Measurements from ENCODE around the gene NMNAT3. TPM values are rescaled to one million over a fixed set of nuclear protein-coding genes. Genes with fewer than 3 reads are reported as not detected.

NMNAT3 gene
- total RNA-seq, 2 experiments from 2014 or later, result 0.15 TPM; not detected in 1

DNA sequence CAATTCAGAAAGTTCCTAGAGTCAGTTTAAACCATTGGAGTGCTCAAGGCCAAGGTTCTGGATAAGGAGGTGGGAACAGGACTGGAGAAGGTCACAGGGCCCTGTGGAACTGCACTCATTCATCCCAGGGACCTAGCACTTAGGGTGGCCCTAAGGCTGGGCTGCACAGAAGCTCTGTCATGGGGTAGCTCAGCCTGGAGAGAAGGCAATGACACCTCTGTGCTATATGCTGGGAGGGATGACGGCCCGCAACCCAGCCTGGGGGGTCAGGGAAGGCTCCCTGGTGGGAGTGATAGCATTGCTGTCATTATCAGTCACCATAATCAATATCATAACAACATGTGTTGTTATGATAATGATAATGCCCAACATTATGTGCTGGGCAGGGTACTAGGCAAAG is 151.6 kb downstream of the NMNAT3 start:
- Histone ChIP-seq H3K36me3 (ENCODE audit: insufficient read depth, low read length) (no peaks in the 10 kb centered on the region), H3K9me2 (ENCODE audit: insufficient read depth, low read length) (no peaks in the 10 kb centered on the region), H3K4me3 (ENCODE audit: low read depth, low read length, poor library complexity, severe bottlenecking) (no peak overlapping the region), H3K4me1 (ENCODE audit: insufficient read depth, low read length, poor library complexity, severe bottlenecking) (peaks cover 3% of the 10 kb centered on the region), H4K20me1 (ENCODE audit: insufficient read depth, low read length) (no peaks in the 10 kb centered on the region), H3K27ac (ENCODE audit: low read depth, low read length, poor library complexity, severe bottlenecking) (no peak overlapping the region), H3K4me2 (ENCODE audit: low read length) (no peak overlapping the region), H3K9me3 (ENCODE audit: low read length) (no peaks in the 10 kb centered on the region), H2AFZ (ENCODE audit: low read length) (no peak overlapping the region), H3K79me2 (ENCODE audit: insufficient read depth, low read depth, low read length) (no peaks in the 10 kb centered on the region)
- ChIA-PET POLR2A (no interaction called here), CTCF (ENCODE audit: unreplicated experiment) (no interaction called here)
- intact Hi-C loops (cut with micrococcal nuclease; ENCODE audit: unreplicated experiment), result no loop called here
- no peak for TF ChIP-seq EZH2phosphoT487 (IDR thresholded peaks at IDR 0.05; ENCODE audit: borderline replicate concordance, low read depth, low read length)
- TF ChIP-seq, protein P1, sequence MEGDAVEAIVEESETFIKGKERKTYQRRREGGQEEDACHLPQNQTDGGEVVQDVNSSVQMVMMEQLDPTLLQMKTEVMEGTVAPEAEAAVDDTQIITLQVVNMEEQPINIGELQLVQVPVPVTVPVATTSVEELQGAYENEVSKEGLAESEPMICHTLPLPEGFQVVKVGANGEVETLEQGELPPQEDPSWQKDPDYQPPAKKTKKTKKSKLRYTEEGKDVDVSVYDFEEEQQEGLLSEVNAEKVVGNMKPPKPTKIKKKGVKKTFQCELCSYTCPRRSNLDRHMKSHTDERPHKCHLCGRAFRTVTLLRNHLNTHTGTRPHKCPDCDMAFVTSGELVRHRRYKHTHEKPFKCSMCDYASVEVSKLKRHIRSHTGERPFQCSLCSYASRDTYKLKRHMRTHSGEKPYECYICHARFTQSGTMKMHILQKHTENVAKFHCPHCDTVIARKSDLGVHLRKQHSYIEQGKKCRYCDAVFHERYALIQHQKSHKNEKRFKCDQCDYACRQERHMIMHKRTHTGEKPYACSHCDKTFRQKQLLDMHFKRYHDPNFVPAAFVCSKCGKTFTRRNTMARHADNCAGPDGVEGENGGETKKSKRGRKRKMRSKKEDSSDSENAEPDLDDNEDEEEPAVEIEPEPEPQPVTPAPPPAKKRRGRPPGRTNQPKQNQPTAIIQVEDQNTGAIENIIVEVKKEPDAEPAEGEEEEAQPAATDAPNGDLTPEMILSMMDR (conservative IDR thresholded peaks at IDR 0.05; ENCODE audit: low read length), result no peak
- DNase-seq (ENCODE audit: low spot score), result no peak
- no TSS peak for BruUV-seq (replicated peaks)

DNA sequence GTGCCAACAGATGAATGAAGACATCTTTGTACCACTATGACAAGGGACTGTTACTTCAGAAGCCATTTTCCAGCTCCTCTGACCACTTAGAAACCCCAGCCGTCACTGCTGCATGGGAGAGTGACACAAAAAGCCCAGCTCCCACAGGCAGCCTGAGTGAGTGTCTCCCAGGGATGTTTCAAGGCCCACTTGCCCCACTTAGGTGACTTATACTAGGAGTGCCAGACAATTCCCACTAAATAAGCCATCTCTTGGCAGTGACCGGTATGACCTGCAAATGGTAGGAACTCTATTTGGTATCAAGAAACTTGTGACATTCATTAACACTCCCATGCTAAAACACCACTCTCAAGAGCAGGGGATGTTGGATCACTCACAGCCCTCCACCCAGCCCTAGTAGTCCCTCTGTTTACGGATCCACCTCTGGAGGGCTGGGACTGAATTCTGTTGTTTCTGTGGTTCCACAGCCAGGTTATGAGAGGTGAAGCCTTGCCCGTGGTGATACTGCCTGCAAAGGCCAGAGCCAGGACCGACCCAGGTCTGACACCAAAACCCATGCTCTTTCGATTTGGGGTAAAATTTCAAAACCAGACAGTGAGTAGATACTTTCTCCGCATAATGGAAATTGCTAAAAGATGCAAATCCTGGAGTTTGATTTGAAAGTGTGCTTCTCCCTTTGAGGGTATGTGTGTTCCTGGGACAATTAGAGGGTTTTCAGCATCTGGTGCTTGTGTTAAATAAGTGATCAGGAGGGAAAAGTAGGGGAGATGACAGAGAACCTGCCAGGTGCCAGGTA is 152.7 kb downstream of the NMNAT3 start:
- no peaks in the 10 kb centered on the region for H4K20me1 ChIP-seq (ENCODE audit: insufficient read depth, low read length)
- ChIA-PET POLR2A (interaction anchor here (0.6 to 1.1 kb wide), 2 partner anchors 10 to 30 kb away, joined by 3 read pairs; no protein-coding TSS in a partner anchor), CTCF (ENCODE audit: unreplicated experiment) (no interaction called here)
- intact Hi-C loops (cut with micrococcal nuclease; ENCODE audit: unreplicated experiment), result no loop called here
- peaks cover 4% of the 10 kb centered on the region for H3K4me1 ChIP-seq (ENCODE audit: insufficient read depth, low read length, poor library complexity, severe bottlenecking)
- no peak overlapping the region for H3K27ac ChIP-seq (ENCODE audit: low read depth, low read length, poor library complexity, severe bottlenecking)
- H3K9me2 ChIP-seq (ENCODE audit: insufficient read depth, low read length), result no peaks in the 10 kb centered on the region
- no peak for DNase-seq (ENCODE audit: low spot score)
- no TSS peak for BruUV-seq (replicated peaks)
- no peaks in the 10 kb centered on the region for H3K36me3 ChIP-seq (ENCODE audit: insufficient read depth, low read length)
- H3K9me3 ChIP-seq (ENCODE audit: low read length), result no peaks in the 10 kb centered on the region
- no peak for TF ChIP-seq EZH2phosphoT487 (IDR thresholded peaks at IDR 0.05; ENCODE audit: borderline replicate concordance, low read depth, low read length)
- TF ChIP-seq, protein P1 (conservative IDR thresholded peaks at IDR 0.05; ENCODE audit: low read length), result no peak
- H3K4me3 ChIP-seq (ENCODE audit: low read depth, low read length, poor library complexity, severe bottlenecking), result no peak overlapping the region
- H3K79me2 ChIP-seq (ENCODE audit: insufficient read depth, low read depth, low read length), result no peaks in the 10 kb centered on the region
- H2AFZ ChIP-seq (ENCODE audit: low read length), result no peak overlapping the region
- H3K4me2 ChIP-seq (ENCODE audit: low read length), result no peak overlapping the region

DNA sequence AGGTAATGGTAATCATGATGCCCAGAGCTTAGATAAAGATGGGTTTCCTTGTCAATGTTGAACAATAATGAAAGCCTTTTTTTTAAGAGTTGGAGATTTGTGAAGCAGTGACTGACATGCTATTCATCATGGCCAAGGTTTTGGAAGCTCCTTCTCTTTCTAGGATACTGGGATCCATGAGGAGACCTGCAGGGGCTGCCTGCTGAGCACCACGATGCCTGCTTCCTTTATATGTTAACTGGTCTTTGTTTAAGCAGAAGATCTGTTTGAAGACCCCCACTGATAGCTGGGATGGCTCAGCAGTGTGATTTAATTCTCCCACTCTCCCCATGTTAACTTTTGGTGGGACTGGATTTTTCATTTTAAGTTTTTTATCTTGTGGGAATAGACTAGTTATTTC is 154.1 kb downstream of the NMNAT3 start:
- H3K27ac ChIP-seq (ENCODE audit: low read depth, low read length, poor library complexity, severe bottlenecking), result no peak overlapping the region
- TF ChIP-seq, protein P1 (conservative IDR thresholded peaks at IDR 0.05; ENCODE audit: low read length), result no peak
- TF ChIP-seq EZH2phosphoT487 (IDR thresholded peaks at IDR 0.05; ENCODE audit: borderline replicate concordance, low read depth, low read length), result no peak
- peaks cover 4% of the 10 kb centered on the region for H3K4me1 ChIP-seq (ENCODE audit: insufficient read depth, low read length, poor library complexity, severe bottlenecking)
- intact Hi-C loops (cut with micrococcal nuclease; ENCODE audit: unreplicated experiment), result no loop called here
- ChIA-PET CTCF (ENCODE audit: unreplicated experiment) (no interaction called here), POLR2A (interaction anchor here (1.1 kb wide), 1 partner anchor 11 kb away, joined by 3 read pairs; no protein-coding TSS in a partner anchor)
- no peak overlapping the region for H2AFZ ChIP-seq (ENCODE audit: low read length)
- H3K79me2 ChIP-seq (ENCODE audit: insufficient read depth, low read depth, low read length), result no peaks in the 10 kb centered on the region
- H3K36me3 ChIP-seq (ENCODE audit: insufficient read depth, low read length), result no peaks in the 10 kb centered on the region
- H3K4me3 ChIP-seq (ENCODE audit: low read depth, low read length, poor library complexity, severe bottlenecking), result no peak overlapping the region
- H3K4me2 ChIP-seq (ENCODE audit: low read length), result no peak overlapping the region
- no peak for DNase-seq (ENCODE audit: low spot score)
- H3K9me3 ChIP-seq (ENCODE audit: low read length), result no peaks in the 10 kb centered on the region
- H4K20me1 ChIP-seq (ENCODE audit: insufficient read depth, low read length), result no peaks in the 10 kb centered on the region
- H3K9me2 ChIP-seq (ENCODE audit: insufficient read depth, low read length), result no peaks in the 10 kb centered on the region
- BruUV-seq (replicated peaks), result no TSS peak
